Measurements from ENCODE around the gene ITGBL1. TPM values are rescaled to one million over a fixed set of nuclear protein-coding genes. Genes with fewer than 3 reads are reported as not detected.

ITGBL1 gene
- total and polyA plus RNA-seq, 2 of the 8 experiments (the other 6 are each of a cell fraction or from before 2014, with no cell fraction given), result not detected

GRCh38 chr13:101486708-101487437 lies 34.4 kb downstream of the ITGBL1 start (continued):
- TF ChIP-seq YY1 (IDR thresholded peaks at IDR 0.05; ENCODE audit: low read depth, low read length) (no peak), CREB1 (IDR thresholded peaks at IDR 0.05) (no peak), NANOG (IDR thresholded peaks at IDR 0.05; ENCODE audit: insufficient read depth, low read depth, low read length, poor library complexity, severe bottlenecking) (no peak), HDAC6 (IDR thresholded peaks at IDR 0.05; ENCODE audit: low read depth, low read length) (no peak), CHD1 (IDR thresholded peaks at IDR 0.05; ENCODE audit: low read depth, low read length) (no peak), CHD2 (IDR thresholded peaks at IDR 0.05; ENCODE audit: low read length) (no peak), PHF8 (conservative IDR thresholded peaks at IDR 0.05; ENCODE audit: low read depth, low read length) (no peak)
